COLO668 (cell line): ENCODE data around the gene RFTN1.
"Not testable (repeated sequence)": the region's sequence is repeated elsewhere in the genome, so short reads cannot be mapped to it uniquely, and the experiment has no call there.

Source experiments
- DNase-seq: peaks from one replicate; lab custom pipeline; 2025; ENCODE audit not compliant: unreplicated experiment; lab: John Stamatoyannopoulos, UW

The RFTN1 gene

GRCh38 chr3:16507578-16508242 is 5.8 kb downstream of the RFTN1 start:
- DNase-seq, result no peak

DNA sequence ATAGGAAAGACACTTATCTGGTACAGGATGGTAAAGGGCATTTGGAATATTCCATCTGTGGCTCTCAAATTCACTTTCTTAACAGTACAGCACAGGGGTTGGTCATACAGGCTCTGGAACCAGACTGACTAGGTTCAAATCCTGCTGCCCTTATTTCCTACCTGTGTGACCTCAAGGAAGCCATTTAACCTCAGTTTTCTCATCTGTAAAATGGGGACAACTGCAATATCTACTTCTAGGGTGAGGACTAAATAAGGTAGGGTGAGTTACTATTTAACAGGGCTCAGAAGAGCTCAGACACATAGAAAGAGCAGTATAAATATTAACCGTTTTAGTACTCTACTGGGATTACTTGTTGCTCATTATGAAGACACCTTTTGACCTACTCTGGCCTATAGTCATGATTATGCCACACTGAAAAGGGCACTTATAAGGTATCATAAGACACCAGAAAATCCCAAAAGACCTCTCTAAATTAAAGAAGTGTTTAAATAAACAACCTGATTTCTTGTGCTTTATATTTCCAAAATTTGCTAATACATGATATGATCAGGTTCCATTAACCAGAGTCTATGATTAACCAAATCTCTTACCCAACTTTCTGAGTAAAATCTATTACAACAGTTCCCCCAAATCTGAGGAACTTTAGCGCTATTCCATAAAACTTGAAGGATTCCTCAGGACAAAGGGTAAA is 6.5 kb downstream of the RFTN1 start:
- DNase-seq, result no peak

GRCh38 chr3:16506451-16506850 is 7.0 kb downstream of the RFTN1 start:
- no peak for DNase-seq

DNA sequence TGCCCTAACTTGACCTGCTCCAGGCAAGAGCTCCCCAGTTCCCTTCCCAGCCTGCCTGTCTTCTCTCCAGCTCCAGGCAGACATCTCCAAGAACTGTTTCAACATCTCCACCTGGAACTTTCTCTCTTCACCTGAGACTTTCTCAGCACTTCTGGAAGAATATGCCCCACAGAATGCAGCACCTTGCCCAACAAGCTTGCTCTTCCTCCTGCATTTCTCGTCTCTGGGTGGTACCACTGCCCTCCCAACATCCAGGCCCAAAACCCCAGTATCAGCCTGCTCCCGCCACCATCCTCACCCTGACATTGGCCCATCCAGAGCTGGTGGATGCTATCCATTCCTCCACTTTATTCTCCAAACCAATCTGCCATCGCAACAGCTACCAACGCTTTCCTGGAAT is 8.8 kb downstream of the RFTN1 start:
- DNase-seq, result no peak

DNA sequence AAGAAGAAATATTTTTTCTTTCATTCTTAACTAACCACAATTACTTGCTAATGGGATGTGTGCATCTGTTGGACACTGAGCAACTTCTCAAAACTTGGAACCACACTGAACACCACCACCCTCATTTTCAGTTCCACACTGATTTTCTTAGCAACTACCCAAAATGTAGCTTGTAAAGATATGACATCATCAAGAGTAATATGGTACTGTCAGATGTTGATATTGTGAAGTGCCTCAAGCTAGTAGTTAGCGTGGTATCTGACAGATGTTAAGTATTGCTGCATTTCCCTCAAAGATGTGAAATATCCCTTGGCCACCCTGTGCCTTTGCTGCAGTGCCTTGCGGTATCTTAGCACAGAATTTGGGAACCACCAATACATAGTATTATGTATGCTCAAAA is 9.3 kb downstream of the RFTN1 start:
- no peak for DNase-seq

GRCh38 chr3:16503191-16503776 is 10.2 kb downstream of the RFTN1 start:
- DNase-seq, result no peak

DNA sequence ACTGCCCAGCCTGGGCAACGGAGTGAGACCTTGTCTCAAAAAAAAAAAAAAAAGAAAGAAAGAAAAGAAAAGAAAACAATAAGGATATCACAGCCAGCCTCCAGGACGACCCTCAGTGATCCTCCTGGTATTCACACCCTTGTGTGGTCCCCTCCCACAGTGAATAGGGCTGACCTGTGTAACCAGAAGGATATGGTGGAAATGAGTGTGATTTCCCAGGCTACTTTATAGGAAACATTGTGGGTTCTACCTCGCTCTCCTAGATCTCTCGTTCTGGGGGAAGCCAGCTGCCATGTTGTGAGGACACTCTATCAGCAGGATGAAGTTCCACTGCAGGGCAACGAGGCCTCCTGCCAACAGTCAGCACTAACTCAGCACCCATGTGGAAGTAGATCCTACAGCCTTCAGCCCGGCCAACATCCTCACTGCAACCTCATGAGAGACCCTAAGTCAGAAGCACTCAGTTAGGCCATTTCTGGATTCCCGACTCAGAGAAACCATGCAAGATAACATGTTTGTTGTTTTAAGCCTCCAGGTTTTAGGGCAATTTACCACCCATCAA is 11.1 kb downstream of the RFTN1 start:
- DNase-seq, result no peak

- DNase-seq, result no peak
These were observed 12.1 kb downstream of the RFTN1 start for GRCh38 chr3:16501376-16501775.

DNA sequence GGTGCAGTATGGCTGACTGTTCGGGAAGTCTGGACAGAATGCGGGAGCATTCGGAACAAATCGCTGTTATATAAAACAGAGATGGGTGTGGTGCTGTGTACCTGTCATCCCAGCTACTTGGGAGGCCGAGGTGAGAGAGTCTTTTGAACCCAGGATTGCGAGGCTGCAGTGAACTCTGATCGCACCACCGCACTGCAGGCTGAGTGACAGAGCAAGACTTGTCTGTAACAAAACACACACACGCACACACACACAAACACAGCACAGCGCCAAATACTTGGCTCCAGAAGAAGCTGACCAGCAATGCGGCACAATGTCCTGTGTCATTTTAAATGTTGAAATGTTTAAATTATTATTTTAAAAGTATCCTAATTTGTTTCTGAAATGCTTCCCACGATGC is 12.6 kb downstream of the RFTN1 start:
- no peak for DNase-seq

DNA sequence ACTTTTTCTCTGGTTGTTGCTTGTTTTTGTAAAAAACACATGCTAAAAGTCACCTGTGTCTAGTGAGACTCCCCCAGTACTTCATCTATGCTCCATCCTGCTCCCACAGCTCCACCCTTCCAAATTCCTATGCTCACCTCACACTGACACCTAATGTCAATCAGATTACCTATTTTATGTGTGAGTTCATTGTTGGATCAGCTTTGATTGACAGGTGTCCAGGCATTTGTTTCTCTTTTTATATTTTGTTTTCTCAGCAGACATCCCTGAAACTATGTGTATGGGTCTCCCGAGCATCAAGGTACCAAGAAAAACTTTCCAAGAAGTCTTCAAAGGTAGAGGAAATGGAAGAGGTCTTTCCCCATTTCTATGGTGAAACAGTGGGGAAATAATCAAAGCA is 13.4 kb downstream of the RFTN1 start:
- no peak for DNase-seq

- DNase-seq, result no peak
These were observed 14.1 kb downstream of the RFTN1 start for GRCh38 chr3:16499351-16499750.

DNA sequence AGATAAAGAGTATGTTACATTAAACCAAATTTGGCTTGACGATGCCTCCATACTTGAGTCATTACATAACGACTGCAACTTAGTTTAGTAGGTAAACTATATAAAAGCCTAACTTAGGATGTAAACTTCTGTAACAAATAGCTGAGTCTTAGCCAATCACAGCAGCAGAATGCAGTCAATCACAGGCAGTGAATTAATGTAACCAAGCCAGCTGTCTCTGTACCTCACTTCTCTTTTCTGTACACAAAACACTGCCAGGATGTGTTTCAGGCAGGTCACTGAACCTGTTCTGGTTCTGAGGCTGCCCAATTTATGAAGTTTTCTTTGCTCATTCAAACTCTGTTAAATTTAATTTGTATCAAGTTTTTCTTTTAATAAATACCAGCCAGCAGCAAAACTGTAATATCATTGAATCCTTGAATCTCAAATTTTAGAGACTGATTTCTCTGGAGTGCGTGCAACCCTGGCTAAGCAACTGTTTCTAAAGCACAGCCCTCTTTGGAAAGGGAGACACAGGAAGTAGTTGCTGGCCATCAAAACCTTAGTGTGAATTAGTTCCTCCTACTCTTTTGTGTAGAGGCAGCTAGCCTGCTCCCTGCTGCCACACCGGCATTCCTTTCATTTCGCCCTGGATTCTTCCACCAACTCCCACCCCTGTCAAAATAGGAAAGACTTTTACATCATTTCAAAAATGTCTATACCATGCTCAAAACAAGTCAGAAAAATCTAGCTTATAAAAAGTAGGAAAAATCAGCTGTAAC is 15.2 kb downstream of the RFTN1 start:
- no peak for DNase-seq

GRCh38 chr3:16496408-16497222 is 16.9 kb downstream of the RFTN1 start:
- no peak for DNase-seq

- no peak for DNase-seq
These were observed 17.5 kb downstream of the RFTN1 start for GRCh38 chr3:16496008-16496407.

DNA sequence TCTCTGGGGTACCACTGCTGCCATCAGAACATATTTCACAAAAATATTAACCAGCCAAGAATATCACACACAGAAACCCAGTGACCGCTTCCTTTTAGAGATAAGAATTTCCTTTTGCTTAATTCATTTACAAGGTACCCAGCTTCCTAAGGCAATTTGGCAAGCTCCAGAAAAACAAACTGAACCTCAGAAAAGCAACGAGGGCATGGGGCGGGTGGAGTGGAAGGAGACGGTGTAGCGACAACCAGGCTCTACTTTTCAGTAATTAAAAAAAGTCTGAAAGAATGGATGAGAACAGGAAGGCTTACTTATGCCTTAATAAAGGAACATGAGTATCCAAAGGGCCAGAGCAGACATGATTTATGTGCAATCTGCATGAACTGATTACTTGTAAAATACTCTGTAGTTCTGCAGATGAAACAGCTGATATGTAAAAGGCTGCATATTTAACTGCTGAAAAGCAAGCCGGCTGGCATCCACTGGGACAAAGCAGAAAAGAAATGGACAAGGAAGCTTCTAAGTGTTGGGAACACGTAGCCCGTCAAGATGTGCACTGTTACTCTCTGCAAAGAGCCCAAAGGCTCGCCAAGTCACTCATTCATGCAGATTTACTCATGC is 18.6 kb downstream of the RFTN1 start:
- no peak for DNase-seq

- no peak for DNase-seq
These were observed 19.4 kb downstream of the RFTN1 start for GRCh38 chr3:16494094-16494493.

DNA sequence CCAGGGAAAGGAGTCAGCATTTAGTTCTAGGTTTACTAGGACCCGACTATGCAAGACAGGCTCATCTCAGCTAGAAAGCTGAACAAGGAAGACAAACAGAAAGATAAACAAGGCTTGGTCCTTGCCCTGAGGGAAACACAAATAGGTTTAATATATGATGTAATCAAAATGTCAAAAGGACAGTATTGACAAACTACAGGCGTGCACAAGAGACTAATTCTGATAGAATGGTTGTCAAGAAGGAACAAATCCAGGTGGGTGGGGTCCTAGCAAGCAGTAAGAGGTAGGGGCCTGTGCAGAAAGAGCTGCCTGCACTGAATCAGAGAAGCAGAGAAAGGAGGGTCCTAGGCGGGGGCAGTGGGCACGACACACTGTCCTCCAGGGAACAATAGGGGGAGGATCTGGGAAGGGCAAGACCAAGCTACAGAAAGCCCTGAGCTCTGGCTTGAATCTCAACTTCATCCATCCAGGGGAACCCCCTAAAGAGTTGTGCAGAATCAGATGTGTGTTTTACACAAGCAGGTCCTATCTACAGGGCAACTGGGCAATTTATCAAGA is 23.4 kb downstream of the RFTN1 start:
- no peak for DNase-seq

- DNase-seq, result not testable (repeated sequence)
These were observed 24.0 kb downstream of the RFTN1 start for GRCh38 chr3:16489326-16490061.

- DNase-seq, result no peak
These were observed 24.9 kb downstream of the RFTN1 start for GRCh38 chr3:16488637-16489036.
